ENCODE measurements around the gene SLC12A1.

GRCh38 chr15:48324949-48325348 lies 118.8 kb downstream of the SLC12A1 start:
- TF ChIP-seq CTCF (IDR thresholded peaks at IDR 0.05; ENCODE audit: borderline replicate concordance, extremely low read depth, low read length, poor library complexity, severe bottlenecking) (no peak), EZH2 (IDR thresholded peaks at IDR 0.05; ENCODE audit: borderline replicate concordance, low read depth, low read length, severe bottlenecking) (no peak)
